Right ventricle myocardium superior (tissue), 1 donor: ENCODE measurements around the gene CROCC2. TPM values are rescaled to one million over a fixed set of nuclear protein-coding genes. Genes with fewer than 3 reads are reported as not detected.

Experiments
- ATAC-seq: fragments of 200-7000 bp; cut with Tn5 transposase; one replicate; pipeline ENCODE4 v1.9.1; 2020; ENCODE audit warnings: mild to moderate bottlenecking; ENCODE audit not compliant: poor library complexity
- DNase-seq: peaks from one replicate; pipeline ENCODE4 v3.0.0-alpha.2; 2020
- intact Hi-C: fragments of 100-400 bp; cut with DNase I; formaldehyde crosslinking; loops from one replicate; pipeline ENCODE4 v1.11.2; 2022
- long read RNA-seq: library from polyadenylated mRNA; unstranded; transcript quantifications from one replicate; pipeline ENCODE4 v2.0.0, GENCODE V29; 2021
- total RNA-seq: library from RNA; stranded (reverse); fragmentation: NEBNext Ultra II Directional; extraction: Animal tissue kit (Norgen Biotek cat#: 25700); gene quantifications from one replicate; pipeline ENCODE4 v1.2.1, GENCODE V29; 2021
- donor health status: DM: no; HTN: yes; CAD: no; lungs with severe emphysema.

CROCC2 gene
- total RNA-seq, result not detected
- long read RNA-seq, result 0 reads

DNA sequence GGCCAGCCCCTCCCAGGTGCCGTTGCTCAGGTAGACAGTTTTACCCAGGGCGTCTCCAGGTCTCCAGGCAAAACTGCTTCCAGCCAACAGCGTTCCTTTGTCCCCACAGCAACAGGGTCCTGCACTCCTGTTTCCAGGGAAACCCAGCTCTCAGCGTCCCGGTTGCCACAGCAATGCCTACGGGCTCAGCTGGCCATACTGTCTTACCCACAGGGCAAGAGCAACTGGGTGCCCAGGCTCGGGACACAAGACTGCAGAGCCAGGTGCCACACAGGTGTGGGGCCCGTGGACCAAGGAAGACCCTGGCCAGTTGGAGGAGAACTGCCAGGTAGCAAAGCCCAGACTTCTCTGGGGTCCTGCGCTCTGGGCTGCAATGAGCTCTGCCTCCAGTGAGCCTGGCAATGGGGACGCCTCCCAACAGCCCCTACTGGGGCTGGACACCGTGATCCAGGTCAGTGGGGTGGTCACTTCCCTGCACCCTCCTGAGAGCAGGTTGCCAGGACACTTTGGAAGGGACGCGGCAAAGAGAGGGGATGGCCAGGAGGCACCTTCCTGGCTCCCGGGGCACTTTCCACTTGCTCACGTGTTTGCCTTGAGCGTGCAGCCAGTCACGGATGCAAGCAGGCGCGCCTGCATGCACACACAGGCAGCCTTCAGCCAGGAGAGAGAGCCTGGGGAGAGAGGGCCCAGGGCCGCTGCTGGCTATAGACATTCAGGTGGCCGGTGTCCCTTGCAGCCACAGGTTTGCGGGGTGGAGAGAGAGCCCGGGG is at the start of gene CROCC2:
CROCC2 (plus strand) TSS at position 196 of the 770 bp plus-strand sequence; CDS start at position 374, 178 bp downstream.
- intact Hi-C loops, result no loop called here
- ATAC-seq (no peak), DNase-seq (peak; percentile 33)

DNA sequence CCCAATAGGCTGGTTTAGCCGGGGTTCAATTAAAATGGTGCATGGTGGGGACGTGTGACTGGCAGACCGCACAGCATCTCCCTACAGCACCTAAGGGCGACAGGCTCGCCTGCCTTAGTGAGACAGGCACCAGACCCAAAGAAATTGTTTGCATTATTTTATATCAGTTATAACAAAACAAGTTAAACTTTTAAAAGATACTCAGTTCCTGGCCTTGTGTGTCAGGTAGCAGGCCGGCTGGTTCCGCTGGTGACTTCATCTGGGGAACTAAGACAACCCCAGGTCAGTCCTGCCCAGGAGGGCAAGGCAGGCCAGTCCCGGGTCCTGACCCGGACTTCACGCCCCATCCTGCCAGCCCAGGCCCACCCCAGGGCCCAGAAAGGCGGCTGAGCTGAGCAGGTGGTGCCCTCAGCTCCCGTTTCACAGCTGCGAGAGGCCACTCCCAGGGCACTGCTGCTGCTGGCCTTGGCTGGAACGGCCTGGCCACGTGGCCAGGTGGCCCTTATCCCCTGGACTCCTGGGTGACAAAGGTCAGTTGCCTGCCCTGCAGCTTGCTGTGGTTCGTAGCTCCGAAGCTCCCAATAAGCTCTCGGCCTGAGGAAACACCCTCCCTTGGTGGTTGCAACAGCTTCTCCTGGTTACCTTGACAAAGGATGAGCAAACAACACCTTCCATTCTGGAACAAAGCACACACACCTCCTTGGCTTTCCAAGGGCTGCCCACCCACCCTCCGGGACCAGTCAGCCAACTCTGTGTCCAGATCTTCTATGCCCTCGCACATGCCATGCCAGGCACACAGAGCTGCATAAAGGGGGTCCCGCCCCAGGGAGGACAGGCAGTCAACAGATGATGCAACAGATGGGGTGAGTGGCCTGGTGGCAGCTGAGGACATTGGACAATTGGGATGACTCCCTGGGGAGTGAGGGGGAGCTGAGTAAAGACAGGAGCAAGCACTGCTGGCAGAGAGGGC is 48.8 kb upstream of the CROCC2 start:
- ATAC-seq (no peak), DNase-seq (no peak)
- intact Hi-C loops, result no loop called here

DNA sequence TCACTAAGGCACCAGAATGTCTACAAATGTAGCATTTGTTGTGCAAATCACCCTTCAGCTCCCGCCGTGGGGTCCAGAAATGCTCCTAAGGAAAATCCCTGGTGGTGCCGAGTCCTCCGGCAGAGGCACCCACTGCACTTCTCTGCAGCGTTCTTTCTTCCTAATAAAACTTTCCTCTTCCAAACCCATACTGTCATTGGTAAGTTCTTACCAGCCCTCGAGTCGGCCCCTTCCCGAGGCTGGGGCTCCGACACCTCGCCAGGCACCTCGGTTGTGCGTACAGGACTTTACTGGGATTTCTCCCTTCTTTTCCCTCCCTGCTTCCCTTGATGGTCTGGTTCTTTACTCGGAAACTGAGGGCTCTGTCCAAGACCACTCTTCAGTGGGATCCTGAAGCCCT is 47.8 kb upstream of the CROCC2 start:
- DNase-seq (no peak), ATAC-seq (no peak)
- intact Hi-C loops, result no loop called here

DNA sequence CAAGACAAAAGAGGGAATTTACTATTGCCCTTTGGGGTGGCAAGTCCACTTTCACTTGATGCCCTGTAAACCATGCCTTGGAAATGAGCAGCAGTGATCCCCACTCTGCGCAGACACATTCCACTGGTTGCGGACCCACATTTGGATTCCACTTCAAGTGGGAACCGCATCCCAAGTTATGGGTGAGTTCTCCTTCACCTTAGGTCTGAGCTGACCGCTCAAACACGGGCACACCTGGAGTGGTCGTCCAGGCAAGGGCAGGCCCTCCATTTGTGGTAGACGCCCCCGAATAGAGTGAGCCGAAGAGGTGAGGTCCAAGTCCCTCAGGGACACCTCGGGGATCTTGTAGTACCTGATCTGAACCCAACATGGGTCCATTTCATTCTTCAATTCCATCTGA is 47.3 kb upstream of the CROCC2 start:
- DNase-seq (no peak), ATAC-seq (no peak)
- intact Hi-C loops, result no loop called here

DNA sequence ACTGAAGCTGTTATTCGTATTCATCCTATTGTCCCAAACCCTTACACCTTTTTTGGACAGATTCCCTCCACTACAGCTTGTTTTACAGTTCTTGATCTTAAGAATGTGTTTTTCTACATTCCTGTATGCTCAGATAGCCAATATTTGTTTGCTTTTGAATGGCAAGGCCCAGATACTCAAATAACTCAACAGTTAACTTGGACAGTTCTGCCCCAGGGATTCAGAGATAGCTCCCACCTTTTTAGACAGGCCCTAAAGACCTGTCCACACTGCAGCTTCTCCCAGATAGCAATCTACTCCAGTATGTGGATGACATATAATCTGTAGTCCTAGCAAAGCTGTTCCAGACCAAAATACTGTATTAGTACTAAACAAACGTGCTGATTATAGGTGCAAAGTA is 44.6 kb upstream of the CROCC2 start:
- intact Hi-C loops, result no loop called here
- ATAC-seq (no peak), DNase-seq (no peak)

DNA sequence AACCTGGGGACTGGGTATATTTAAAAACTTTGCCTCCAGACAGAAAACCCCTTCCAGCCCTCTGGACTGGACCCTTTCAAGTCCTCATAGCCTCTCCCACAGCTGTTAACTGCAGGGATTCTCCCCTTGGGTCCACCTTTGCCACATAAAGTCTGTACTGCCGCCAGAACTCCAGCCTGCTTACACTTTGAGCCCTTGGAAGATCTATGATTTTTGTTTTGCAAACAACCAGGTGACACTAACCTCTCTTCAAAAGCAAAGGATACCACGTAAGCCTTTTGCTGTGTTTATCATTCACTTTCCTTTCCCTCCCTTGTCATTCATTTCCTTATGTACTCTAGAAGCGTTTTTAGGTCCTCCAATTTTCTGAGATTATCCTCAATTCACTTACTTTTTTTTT is 41.7 kb upstream of the CROCC2 start:
- intact Hi-C loops, result no loop called here
- ATAC-seq, result no peak
- DNase-seq, result no peak

DNA sequence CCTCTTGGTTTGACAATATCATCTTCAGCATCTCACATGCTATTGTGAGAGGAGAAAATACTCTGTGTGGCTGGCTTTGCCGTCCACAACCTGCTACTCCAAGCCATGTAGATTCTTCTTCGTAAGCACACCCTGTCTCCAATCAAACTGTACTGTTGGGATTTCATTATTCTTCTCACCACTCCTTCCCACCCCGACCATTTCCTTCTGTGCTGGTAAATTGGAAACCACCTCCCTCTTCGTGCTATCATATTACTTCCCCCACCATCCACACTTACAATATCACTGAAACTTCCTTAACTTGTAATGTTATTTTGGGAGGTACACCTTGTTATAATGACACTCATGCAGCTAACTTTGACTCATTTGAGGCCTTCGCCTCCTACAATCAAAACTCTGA is 40.7 kb upstream of the CROCC2 start:
- ATAC-seq (no peak), DNase-seq (no peak)
- intact Hi-C loops, result no loop called here

DNA sequence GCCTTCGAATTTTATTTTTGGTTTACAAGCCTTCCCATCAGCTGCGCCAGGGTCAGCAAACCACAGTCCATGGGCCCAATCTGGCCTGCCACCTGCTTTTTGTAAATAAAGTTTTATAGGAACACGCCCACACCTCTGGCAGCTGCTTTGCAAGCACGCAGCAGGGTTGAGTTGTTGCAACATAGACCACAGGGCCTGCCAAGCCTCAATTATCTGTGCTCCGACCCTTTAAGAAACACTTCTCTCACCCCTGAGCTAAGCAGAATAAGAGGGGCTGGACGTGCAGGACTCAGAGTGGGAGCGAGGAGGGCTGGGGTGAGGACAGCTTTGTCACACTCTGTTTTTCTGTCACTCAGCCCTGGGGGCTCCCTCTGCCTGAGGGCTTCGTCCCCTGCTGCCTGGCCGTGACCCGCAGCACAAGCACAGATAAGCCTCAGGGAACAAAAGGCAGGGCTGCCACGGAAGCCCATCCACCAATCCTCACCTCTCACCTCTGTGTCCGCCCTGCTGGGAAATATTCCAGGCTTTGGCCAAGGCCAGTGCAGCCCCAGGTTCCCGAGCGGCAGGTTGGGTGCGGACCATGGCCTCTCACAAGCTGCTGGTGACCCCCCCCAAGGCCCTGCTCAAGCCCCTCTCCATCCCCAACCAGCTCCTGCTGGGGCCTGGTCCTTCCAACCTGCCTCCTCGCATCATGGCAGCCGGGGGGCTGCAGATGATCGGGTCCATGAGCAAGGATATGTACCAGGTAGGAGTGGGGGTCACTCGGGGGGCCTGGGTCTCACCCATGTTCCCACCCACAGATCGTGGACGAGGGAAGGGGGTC is 37.6 kb upstream of the CROCC2 start, which contains the start of gene AGXT:
AGXT (plus strand) TSS at position 539 of the 823 bp plus-strand sequence; CDS start at position 581, 42 bp downstream.
- ATAC-seq, result no peak
- intact Hi-C loops, result no loop called here
- DNase-seq, result no peak

DNA sequence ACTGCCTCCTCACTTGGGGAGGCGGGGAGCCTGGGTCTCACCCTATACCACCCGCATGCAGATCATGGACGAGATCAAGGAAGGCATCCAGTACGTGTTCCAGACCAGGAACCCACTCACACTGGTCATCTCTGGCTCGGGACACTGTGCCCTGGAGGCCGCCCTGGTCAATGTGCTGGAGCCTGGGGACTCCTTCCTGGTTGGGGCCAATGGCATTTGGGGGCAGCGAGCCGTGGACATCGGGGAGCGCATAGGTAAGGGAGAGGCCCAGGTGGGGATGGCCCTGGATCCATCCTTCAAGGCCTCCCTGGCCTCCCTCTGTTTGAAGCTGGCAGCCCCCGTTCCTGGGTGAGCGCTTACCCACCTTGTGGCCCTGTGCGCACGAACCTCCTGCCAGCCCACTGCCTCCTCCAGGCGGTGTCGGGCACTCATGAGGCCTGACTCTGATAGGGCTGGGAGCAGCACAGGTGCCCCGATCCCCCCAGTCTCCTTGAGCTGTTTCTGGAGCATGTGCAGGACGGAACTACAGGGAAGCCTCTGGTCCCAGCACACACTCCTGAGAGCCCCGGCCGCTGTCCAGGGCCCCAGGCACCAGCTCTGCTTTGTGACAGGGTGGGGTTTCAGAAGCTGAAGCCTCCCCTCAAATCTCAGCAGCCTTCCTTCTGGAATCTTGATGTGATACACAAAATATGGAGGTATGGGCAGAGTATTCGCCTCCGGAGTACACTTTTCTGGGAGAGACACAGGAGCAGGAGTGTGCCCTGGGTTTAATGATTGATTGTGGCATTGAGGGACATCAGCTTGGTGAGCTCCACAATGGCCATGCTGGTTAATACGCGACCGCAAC is 36.8 kb upstream of the CROCC2 start:
- intact Hi-C loops, result no loop called here
- no peak for DNase-seq
- no peak for ATAC-seq

DNA sequence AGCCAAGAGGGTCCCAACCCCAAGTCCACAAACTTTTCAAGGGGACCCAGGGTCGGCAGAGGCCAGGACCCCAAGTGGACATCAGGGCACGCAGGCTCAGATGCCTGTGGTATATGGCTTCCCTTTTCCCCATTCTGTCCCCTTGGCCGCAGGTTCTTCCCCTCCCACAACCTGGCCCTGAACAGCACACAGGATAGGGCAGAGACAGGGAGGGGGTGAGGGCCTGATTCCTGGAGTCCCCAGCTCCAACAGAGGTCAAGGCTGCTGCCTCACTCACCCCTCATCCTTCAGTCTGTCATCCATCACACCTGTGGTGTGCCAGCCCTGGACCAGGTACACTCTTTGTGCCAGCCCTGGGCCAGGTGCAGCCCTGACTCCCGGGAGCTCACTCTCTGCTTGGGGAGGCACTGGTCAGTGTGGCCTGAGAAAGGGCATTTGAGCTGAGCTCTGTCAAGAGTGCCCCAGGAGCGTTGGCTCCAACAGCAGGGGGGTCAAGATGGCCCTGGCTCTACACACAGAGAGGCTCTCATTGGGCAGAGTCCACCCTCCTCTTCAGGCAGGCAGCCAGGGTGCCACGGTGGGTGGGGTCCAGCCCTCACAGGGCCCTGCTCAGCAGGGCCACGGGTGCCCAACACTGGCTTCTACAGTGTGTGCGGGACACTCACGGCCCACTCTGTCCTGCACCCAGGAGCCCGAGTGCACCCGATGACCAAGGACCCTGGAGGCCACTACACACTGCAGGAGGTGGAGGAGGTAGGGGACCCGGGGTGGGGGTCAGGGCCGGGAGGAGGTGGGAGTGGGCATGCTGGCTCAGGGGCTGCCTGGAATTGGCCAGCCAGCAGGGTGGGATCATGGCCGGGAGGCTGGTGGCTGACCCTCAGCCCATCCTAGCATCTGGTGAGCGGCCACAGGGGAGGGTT is 35.9 kb upstream of the CROCC2 start:
- intact Hi-C loops, result no loop called here
- ATAC-seq (no peak), DNase-seq (no peak)

DNA sequence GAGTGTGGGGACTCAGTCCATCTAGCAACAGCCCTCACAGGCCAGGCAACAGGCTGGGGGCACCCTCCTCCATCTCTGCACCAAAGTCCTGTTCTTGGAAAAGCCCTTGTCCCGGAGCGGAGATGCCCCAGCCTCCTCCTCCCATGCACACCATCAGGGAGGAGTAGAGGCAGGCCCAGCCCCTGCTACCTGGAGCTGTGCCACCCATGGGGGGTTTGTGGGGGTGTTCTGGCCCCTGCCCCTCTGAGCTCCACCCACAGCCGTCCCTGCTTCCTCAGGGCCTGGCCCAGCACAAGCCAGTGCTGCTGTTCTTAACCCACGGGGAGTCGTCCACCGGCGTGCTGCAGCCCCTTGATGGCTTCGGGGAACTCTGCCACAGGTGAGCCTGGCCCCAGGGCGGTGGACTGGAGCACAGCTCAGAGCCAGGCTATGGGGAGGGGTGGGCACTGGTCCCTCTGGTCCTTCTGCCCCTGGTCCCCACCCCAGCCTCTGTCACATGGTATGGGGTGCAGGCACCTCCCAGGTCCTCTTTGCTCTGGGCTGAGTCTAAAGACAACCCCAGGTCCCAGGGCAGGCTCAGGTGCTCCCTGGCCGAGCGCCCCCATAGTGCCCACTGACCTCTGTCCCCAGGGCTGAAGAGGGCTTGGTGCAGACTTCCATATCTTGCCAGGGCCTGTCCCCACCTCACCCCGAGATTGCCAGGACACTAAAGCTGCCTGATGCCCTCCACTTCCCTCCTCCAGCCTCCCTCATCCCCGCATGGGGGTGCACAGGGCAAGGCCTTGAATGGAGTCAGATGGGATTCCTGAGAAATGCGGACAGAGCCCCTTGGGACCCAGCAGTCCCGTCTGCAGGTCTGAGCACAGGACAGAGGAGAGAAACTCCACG is 34.8 kb upstream of the CROCC2 start:
- DNase-seq (no peak), ATAC-seq (no peak)
- intact Hi-C loops, result no loop called here

DNA sequence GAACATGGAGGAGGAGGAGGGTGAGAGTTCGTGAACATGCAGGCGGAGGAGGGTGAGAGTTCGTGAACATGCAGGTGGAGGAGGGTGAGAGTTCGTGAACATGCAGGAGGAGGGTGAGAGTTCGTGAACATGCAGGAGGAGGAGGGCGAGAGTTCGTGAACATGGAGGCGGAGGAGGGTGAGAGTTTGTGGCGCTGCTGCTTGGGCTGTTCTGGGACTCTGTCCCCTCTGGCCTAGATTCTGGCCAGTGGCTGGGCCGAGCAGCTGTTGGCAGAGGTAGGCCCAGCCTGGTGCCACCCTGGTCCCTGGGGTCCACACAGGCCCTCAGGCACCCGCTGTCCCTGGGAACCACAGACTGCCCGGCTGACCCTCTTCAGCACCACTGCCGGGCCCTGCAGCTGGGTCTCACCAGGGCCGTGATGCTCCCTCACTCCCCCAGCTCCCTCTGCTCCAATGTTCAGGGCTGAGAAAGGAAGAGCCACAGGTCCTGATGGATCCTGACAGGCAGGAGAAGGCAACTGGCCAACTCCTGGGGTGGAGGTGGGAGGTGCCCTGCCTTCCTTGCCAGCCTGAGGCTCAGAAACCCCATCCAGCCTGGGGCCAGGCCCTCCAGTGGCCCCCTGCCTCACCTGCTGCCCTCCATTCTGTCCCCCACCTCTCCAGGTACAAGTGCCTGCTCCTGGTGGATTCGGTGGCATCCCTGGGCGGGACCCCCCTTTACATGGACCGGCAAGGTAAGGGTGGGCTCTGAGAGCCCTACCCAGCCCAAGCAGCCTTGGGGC is 33.6 kb upstream of the CROCC2 start:
- intact Hi-C loops, result no loop called here
- DNase-seq (no peak), ATAC-seq (no peak)

DNA sequence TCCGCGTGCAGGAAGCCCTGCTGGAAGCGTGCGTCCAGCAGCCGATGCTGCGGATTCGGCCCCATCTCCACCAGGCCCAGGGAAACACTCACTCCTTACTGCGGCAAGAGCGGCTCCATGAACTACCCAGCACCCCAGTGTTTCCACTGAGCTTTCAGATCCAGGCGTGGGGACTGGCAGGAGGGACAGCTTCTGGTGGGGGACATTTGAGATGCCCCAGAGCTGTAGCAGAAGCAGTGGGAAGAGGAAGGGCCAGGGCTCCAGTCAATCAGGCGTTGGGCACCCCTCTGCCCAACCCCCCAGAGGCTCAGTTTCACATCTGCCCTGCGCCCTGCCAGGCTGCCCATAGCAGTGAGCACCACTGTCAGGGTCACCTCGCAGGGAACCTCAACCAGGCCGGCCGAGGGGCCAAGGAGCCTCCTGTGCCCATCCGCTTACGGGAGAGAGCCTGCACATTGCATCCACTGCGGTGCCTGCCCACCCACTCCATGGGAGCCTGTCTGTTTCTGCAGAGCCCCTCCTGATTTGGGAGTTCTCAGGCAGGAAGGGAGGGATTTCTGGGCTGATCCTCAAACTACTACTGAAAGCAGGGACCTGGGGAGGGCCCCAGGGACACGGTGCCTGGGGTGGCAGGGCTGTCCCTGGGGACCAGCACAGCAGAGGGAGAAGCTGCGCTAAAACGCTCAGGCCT is 32.9 kb upstream of the CROCC2 start:
- DNase-seq (no peak), ATAC-seq (no peak)
- intact Hi-C loops, result no loop called here

DNA sequence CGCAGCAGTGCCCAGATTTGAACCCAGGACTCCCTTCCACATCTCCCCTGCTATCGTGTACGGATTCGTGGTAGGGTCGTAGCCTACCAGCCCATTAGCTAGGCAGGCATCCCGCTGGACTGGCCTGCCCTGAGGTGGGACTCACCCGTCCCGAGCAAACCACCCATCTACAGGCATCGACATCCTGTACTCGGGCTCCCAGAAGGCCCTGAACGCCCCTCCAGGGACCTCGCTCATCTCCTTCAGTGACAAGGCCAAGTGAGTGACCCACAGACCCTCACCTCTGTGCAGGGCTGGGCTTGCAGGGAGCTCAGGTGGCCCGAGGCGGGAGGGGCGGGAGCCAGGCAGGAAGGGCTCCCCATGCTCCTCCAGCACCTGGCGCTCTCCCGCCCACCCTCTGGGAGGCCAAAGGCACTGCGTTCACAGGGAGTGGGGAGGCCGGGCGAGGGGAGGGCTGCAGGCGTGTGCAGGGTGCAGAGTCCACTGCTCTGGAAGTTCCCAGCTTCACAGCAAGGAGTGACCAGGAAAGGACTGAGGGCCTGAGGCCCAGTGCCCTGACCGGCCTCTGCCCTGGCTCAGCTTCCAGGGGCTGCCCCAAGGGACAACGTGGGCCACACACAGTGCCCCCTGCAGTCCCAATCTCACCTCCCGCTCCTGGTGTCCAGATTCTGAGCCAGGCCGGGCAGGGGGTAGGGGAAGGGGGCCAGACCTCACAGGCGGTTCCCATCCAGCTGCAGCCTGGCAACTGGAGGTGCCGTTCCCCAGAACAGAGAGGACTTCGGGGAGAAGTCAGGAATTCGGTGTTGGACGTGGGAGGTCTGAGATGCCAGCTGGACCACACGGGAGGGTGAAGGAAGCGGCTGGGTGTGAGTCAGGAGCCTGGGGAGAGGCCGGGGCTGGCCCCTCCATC is 32.1 kb upstream of the CROCC2 start:
- peak; percentile 30 for DNase-seq
- peak; percentile 34 for ATAC-seq
- intact Hi-C loops, result no loop called here
